ENCODE results near the gene ANKRD63. TPM values are rescaled to one million over a fixed set of nuclear protein-coding genes. Genes with fewer than 3 reads are reported as not detected.
A peak's percentile ranks its signal among the peaks of the same experiment; 100 is the strongest.

Gene ANKRD63
- total RNA-seq, 1 experiment from 2014 or later: not detected

- ChIA-PET POLR2A (interaction anchor here (2.1 kb wide), 1 partner anchor 141 kb away, joined by 11 read pairs; no protein-coding TSS in a partner anchor), CTCF (interaction anchor here (0.6 to 14.7 kb wide), 13 partner anchors 8 to 142 kb away, joined by 3 to 657 read pairs (median 15); partner anchors contain the start of genes CCDC9B and PLCB2)
- no peaks in the 10 kb centered on the region for H3K4me1 Mint-ChIP-seq (ENCODE audit: insufficient read depth, unreplicated experiment)
- TF ChIP-seq CTCF (IDR thresholded peaks at IDR 0.05; ENCODE audit: unreplicated experiment): no peak
- no peak for DNase-seq (ENCODE audit: unreplicated experiment)
- BruUV-seq (replicated peaks): no TSS peak
- intact Hi-C loops (cut with micrococcal nuclease): no loop called here
- H3K4me3 Mint-ChIP-seq (ENCODE audit: unreplicated experiment): peak overlapping the region; percentile 14
- H3K9me3 Mint-ChIP-seq (ENCODE audit: unreplicated experiment): no peaks in the 10 kb centered on the region
- H3K27ac Mint-ChIP-seq (ENCODE audit: low read depth, unreplicated experiment): no peak overlapping the region
- H3K36me3 Mint-ChIP-seq (ENCODE audit: insufficient read depth, unreplicated experiment): peaks cover under 1% of the 10 kb centered on the region
- no peaks in the 10 kb centered on the region for H3K27me3 Mint-ChIP-seq (ENCODE audit: insufficient read depth, unreplicated experiment)
These were observed 1.6 kb downstream of the ANKRD63 start for GRCh38 chr15:40281057-40281800.

- ChIA-PET POLR2A (interaction anchor here (0.7 to 2.1 kb wide), 4 partner anchors 58 to 289 kb away, joined by 3 to 11 read pairs (median 6); partner anchors contain the start of gene RPUSD2), CTCF (interaction anchor here (0.6 to 14.7 kb wide), 22 partner anchors 9 to 577 kb away, joined by 3 to 657 read pairs (median 10); partner anchors contain the start of genes CCDC9B, IVD and PLCB2)
- Mint-ChIP-seq H3K9me3 (ENCODE audit: unreplicated experiment) (no peaks in the 10 kb centered on the region), H3K4me3 (ENCODE audit: unreplicated experiment) (no peak overlapping the region), H3K27ac (ENCODE audit: low read depth, unreplicated experiment) (no peak overlapping the region), H3K27me3 (ENCODE audit: insufficient read depth, unreplicated experiment) (no peaks in the 10 kb centered on the region), H3K4me1 (ENCODE audit: insufficient read depth, unreplicated experiment) (no peaks in the 10 kb centered on the region), H3K36me3 (ENCODE audit: insufficient read depth, unreplicated experiment) (peaks cover 6% of the 10 kb centered on the region)
- no peak for DNase-seq (ENCODE audit: unreplicated experiment)
- TF ChIP-seq CTCF (IDR thresholded peaks at IDR 0.05; ENCODE audit: unreplicated experiment): no peak
- intact Hi-C loops (cut with micrococcal nuclease): no loop called here
- no TSS peak for BruUV-seq (replicated peaks)
These were observed 2.4 kb downstream of the ANKRD63 start for GRCh38 chr15:40280260-40281056.

GRCh38 chr15:40279437-40280141 is 3.3 kb downstream of the ANKRD63 start:
- H3K4me3 Mint-ChIP-seq (ENCODE audit: unreplicated experiment): no peak overlapping the region
- ChIA-PET POLR2A (interaction anchor here (0.7 to 2.1 kb wide), 10 partner anchors 38 to 233 kb away, joined by 3 to 11 read pairs (median 4); partner anchors contain the start of genes CCDC9B and IVD), CTCF (interaction anchor here (0.6 to 14.7 kb wide), 45 partner anchors 9 to 1128 kb away, joined by 3 to 657 read pairs (median 5); partner anchors contain the start of genes CCDC32, CCDC9B, IVD and PLCB2)
- DNase-seq (ENCODE audit: unreplicated experiment): peak; percentile 65
- no peaks in the 10 kb centered on the region for H3K9me3 Mint-ChIP-seq (ENCODE audit: unreplicated experiment)
- no peaks in the 10 kb centered on the region for H3K4me1 Mint-ChIP-seq (ENCODE audit: insufficient read depth, unreplicated experiment)
- BruUV-seq (replicated peaks): no TSS peak
- TF ChIP-seq CTCF (IDR thresholded peaks at IDR 0.05; ENCODE audit: unreplicated experiment): peak; percentile 93
- H3K27ac Mint-ChIP-seq (ENCODE audit: low read depth, unreplicated experiment): no peak overlapping the region
- H3K27me3 Mint-ChIP-seq (ENCODE audit: insufficient read depth, unreplicated experiment): no peaks in the 10 kb centered on the region
- peaks cover 11% of the 10 kb centered on the region for H3K36me3 Mint-ChIP-seq (ENCODE audit: insufficient read depth, unreplicated experiment)
- intact Hi-C loops (cut with micrococcal nuclease): loop anchor here (1.0 to 10.0 kb wide), 5 partner anchors 31 to 495 kb away; partner anchors contain the start of genes BMF and FSIP1
